ENCODE data around the gene GNG12.

Gene GNG12

DNA sequence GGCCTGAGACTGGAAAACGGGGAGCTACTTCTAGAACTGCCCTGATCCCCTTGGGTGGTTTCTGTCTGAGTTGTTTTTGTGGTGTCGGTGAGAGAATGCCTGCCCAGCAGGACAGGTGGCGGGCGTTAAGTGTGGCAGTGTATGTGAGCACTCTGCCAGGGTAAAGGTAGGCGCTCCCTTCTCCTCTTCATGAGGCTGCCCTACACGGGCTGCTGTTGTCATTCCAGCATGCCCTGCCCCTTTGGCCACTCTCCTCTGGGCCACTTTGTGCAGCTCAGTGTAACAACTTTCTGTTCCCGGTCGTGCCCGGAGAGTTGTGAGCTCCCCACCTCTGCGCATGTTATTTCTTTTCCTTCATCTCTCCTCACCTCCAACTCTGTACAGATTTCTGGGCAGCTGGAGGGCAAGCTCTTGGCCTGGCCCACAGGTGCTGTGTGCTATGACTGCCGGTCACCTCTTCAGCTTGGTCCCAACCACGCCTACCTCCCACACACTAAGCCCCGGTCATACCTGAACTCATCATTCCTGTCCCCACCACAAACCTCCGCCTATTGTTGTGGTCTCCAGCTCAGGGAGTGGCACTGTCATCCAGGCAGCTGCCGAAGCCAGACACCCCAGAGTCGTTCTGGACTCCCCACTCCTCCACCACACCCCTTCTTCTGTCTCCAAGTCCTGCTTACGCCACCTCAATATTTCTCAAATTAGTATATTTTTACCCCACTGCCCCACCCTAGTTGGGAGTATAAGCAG, 79.3 kb downstream of the GNG12 start:
- no peak for DNase-seq (ENCODE audit: low read depth)

DNA sequence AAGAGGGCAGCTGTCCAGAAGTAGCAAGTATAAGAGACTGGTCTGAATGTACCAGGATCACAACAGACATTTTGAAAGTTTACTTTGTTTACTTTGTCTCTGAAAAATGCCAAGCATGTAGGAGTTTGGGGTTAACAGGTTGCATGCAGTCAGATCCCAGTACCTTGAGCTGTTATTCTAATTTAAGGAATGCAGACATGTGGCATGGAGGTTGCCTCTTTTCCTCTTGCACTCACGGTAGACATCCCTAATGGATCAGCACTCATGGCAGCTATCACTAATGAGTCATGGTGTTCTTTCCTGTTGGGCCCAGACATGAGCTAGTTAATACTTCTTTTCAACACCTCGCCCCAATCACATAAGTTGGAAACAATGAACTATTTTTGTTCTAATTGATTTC, 81.0 kb downstream of the GNG12 start:
- no peak for DNase-seq (ENCODE audit: low read depth)

DNA sequence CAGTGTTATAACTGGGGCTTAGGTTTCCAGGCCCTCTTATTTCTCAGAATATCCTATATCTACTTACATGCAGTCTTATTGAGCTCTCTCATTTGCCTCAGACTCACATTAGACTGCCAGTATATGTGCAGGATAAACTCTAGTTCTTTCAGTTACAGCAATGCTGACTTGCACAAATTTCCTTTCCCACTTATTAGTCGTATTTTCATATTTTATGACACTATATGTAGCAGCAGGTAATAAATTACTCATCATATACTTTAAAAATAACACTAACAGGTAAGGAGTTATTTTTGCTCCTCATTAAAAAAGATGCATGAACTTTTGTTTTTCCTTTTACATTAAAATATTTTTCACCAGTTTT, 82.6 kb downstream of the GNG12 start:
- DNase-seq (ENCODE audit: low read depth), result no peak

DNA sequence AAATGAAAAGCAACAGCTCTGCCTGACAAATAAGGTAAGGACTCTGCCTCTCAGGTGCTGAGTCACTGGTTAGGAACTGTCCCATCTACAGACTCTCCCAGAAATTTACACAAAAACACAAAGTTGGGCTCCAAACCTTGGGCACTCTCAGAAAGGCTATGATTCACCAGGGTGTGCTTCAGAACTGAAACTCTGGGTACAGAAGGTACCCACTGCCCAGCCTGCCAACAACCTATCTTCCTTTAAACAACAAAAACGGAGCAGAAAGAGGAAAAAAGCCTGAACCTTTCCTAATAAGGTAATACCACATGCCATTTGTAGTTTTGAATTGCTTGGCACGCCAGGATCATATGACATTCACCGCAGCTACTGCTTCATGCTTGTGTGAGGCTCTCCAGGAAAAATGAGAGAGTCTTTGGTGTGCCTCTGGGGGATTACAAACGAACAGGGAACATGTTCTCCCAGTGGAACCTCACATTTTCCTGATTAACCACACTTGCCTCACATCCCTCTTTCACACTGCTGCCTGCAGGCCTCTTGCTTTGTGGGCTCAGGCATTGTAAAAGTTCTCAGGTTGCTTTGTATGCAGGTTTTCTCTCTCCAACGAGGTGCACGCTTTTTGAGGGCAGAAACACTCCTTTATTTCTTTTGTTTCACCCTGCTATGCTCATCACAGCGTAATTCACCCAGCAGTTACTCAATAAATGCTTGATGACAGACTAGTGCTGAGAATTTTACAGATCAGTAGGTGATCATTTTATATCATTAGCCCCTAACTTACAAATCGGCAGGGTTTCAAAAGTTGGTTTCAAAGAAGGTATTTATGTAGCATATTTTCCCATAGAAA, 83.2 kb downstream of the GNG12 start:
- DNase-seq (ENCODE audit: low read depth), result peak; percentile 96

DNA sequence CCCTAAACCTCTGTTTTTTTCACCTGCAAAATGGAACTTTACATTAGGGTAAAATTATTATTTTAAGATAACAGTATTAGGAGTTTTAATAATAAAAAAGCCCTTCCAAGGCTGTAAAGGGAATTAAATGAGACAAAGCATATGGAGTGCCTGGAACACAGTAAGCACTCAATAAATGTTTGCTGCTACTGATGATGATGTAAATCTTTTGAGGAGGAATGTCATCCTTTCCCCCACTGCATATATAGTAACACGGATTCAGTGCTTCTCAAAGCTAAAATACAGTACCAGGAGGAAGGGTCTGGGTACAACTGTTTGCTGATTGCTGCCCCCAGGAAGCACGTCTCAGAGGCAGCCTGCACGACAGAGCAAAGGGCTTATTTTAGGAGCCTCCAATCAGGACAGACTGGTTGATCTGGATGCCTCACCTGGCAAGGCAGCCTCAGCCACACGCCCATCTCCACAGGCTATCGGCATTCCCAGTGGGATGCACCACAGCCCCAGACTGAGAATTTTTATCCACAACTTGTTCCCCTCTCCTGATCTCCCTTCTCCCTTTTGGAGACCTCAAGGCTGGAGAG, 83.9 kb downstream of the GNG12 start:
- DNase-seq (ENCODE audit: low read depth), result no peak

DNA sequence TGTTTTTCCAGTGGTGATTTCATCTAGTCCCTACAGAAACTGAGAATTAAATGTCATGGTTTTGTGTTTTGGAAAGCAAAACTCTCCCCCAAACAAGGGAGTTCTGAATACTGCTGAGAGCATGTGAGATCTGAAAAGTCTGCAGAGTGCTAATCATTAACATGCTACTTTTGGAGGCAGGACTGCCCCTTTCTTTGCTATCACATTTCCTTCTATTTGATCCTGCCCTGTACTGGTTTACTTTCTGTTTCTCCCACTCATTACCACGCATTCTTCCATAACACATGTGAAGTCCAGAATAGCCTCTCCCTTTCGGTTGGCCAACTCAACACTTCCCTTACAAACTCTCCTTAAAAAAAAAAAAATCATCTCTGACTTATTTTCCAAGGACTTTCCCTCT, 84.6 kb downstream of the GNG12 start:
- DNase-seq (ENCODE audit: low read depth), result peak; percentile 86

DNA sequence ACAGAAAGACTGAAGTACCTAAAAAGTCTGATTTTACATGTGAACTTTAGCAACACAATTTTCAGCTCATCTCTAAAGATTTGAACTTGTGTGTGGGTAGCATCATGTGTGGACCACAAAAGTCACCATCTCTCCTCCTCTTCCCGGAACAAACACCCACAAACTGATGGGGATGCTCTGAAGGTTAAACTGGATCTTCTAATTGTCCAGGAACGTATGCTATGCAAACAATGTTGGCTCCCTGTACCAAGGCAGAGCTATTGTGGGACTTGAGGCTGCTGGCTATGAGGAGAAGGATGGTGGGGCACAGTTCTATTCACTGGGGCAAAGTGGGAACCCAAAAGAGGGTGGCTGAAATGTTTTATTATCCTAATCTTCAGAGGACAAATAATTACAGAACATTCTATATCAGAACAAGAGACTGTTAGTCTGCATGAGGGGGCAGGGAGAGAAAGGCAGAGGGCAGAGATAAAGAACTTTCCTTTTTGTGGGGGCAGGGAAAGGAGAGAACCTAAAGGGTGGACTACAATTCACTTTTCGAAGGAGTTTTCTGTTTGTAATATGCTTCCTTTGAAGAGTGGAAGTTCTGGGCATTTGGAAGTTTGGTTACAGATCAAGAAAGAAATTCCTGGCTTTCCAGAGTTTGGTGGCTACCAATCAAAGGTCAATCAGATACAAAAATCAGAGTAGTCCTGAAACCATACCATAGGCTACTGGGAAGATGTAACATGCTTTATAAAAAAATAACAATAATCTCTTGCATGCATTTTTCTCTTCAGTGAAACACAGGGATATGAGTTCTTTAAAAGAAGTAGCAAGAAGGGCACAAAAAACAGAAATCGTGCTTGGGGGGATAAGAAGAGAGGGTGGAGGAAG, 85.4 kb downstream of the GNG12 start:
- DNase-seq (ENCODE audit: low read depth), result peak; percentile 60

GRCh38 chr1:67745875-67746698, 87.2 kb downstream of the GNG12 start:
- DNase-seq (ENCODE audit: low read depth), result peak; percentile 35

DNA sequence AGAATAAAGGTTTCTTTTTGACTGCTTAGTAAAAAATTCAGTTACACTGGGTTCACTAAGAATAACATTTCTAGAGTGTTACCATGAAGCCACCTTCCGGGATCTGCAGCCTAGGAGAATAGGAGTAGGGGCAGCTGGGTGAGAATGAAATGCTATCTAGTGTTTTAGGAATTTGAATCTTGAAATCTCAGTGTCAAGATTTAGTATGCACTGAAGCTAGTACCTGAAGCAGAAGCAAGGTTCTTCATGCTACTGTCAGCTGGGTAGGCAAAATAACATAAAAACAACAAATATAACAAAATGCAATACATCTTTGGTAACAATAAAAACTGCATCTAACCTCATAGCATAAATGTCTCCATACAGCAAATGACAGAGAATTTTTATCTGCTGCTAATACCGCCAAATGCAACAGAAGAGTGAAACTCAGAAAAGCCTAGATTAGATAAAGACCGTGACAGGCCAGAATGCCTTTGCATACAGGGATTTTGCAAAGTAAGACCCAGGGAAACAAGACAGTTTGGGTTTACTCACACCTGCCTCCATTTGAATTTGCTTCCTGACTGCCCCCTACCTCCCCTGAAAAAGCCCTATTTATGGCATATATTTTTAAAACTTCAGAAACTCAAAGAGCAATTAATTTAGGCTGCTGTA, 90.1 kb downstream of the GNG12 start:
- no peak for DNase-seq (ENCODE audit: low read depth)

DNA sequence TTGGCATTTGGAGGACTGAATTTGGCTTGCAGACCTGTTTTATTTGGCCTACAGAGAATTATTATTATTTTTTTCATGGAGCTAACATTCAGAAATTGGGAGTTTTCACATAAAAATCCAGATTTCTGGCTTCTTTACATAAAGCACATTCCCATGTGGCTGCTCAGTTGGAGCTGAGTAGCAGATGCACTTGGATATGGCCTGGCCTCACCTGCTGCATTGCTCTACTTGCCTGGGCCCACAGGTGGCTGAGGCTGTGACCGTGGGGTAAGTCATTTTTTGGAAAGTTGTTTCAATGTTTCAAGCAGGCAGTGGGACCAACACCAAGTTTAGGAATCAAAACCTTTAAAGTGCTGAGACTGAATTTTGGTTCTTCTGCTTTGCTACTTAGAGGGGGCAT, 91.5 kb downstream of the GNG12 start:
- DNase-seq (ENCODE audit: low read depth), result no peak

GRCh38 chr1:67741121-67741520, 92.1 kb downstream of the GNG12 start:
- no peak for DNase-seq (ENCODE audit: low read depth)

DNA sequence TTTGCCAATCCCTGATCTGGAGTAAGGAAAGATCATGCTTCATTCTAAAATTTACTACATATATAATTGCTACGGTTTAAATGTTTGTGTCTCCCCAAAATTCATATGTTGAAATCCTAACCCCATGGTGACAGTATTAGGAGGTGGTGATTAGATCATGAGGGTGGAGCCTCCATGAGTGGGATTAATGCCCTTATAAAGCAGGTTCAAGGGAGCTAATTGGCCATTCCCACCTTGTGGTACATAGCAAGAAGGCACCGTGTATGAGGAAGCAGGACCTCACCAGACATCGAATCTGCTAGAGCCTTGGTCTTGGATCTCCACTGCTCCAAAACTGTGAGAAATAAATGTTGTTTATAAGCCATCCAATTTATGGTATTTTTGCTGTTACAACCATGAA, 92.7 kb downstream of the GNG12 start:
- no peak for DNase-seq (ENCODE audit: low read depth)

- no peak for DNase-seq (ENCODE audit: low read depth)
Observed at GRCh38 chr1:67739361-67739760, 93.9 kb downstream of the GNG12 start.

- no peak for DNase-seq (ENCODE audit: low read depth)
Observed at GRCh38 chr1:67738401-67738800, 94.9 kb downstream of the GNG12 start.

- DNase-seq (ENCODE audit: low read depth), result no peak
Observed at GRCh38 chr1:67737875-67738274, 95.4 kb downstream of the GNG12 start.

- no peak for DNase-seq (ENCODE audit: low read depth)
Observed at GRCh38 chr1:67736750-67737149, 96.5 kb downstream of the GNG12 start.

DNA sequence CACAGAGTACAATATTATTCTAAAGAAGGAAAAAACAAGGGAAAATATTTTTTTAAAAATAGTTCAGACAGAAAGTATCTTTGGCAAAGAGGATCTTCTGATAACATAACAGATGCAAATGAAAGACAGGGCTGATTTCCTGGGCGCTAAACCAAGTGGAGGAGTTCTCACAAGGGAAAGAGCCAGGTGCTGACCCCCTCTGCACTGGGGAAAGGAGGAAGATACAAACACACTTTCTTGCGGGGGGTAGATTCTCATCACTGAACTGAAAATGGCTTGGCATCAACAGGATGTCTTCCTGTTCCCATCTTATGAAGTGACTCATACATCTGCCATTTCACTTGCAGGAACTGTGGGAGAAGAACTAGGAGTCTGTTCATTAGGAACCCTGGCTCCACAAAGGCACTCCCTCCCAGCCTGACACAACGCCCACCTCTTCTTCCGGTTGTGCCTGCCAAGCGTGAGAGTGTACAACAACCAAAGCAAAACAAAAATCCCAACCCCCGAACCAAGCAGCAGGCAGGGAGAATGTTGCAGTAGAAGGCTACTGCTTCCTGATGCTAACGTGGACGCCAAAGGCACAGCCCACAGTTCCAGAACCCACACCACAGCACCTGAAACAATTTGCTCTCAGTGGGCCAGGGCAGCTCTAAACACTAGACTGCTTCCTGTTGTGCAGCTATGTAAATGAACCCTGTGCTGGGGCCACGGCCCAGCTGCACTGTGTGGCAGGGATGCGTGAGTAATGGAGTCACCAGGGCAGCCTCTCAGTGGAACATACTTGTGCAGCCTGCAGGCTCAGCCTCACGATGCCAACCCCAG, 97.2 kb downstream of the GNG12 start:
- DNase-seq (ENCODE audit: low read depth), result peak; percentile 81

DNA sequence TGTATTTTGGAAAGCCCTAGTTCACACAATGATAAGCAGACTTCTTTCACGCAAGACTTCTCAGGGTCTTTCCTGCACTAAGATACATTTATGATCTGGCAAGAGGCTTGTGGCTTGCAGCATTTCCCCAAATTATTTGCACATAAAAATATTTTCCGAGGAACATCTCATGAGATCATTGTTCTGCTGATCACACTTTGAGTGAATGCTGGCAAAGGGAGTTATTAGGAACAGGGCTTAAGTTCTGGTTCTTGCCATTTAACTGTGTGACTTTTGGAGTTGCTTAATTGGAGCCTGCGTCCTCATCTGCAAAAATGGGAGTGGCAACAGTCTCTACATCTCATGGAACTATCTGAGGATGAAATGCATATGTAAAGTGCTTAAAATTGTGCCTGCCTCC, 98.1 kb downstream of the GNG12 start:
- peak; percentile 26 for DNase-seq (ENCODE audit: low read depth)

GRCh38 chr1:67734323-67734690, 99.0 kb downstream of the GNG12 start:
- DNase-seq (ENCODE audit: low read depth), result no peak
